ENCODE measurements around the gene NIN. TPM values are rescaled to one million over a fixed set of nuclear protein-coding genes. Genes with fewer than 3 reads are reported as not detected.
A peak's percentile ranks its signal among the peaks of the same experiment; 100 is the strongest.

NIN gene
- total and polyA plus RNA-seq, 11 donors, result 11.7 to 48.3 (median 25.0) TPM

DNA sequence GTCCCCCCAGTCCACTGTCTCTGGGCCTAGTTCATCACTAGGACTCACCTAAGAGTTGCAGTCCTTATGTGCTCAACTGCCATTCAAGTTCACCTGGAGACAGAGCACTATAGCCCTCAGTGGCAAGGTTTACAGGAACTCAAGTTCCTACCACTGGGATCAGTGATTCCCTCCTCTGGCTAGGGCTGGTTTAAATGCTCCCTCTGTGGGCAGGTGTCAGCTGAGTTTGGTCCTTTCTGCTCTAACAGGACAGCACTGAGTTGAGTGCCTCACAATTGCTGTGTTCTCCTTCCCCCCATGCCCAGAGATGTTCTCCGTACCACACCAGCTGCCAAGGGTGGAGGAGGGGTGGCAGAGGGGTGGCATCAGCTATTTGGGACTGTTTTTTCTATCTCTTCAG, 142.1 kb downstream of the NIN start:
- ATAC-seq (no peak), DNase-seq (no peak)
- Histone ChIP-seq H3K36me3 (no peaks in the 10 kb centered on the region), H3K9me3 (peaks cover 0 to 19% (median 0%) of the 10 kb centered on the region in 12 donors), H3K4me3 (no peak overlapping the region), H3K27me3 (no peaks in the 10 kb centered on the region), H3K4me1 (no peaks in the 10 kb centered on the region), H3K27ac (no peak overlapping the region)
- TF ChIP-seq POLR2A (IDR thresholded peaks at IDR 0.05), result no peak
- TF ChIP-seq, protein P1, sequence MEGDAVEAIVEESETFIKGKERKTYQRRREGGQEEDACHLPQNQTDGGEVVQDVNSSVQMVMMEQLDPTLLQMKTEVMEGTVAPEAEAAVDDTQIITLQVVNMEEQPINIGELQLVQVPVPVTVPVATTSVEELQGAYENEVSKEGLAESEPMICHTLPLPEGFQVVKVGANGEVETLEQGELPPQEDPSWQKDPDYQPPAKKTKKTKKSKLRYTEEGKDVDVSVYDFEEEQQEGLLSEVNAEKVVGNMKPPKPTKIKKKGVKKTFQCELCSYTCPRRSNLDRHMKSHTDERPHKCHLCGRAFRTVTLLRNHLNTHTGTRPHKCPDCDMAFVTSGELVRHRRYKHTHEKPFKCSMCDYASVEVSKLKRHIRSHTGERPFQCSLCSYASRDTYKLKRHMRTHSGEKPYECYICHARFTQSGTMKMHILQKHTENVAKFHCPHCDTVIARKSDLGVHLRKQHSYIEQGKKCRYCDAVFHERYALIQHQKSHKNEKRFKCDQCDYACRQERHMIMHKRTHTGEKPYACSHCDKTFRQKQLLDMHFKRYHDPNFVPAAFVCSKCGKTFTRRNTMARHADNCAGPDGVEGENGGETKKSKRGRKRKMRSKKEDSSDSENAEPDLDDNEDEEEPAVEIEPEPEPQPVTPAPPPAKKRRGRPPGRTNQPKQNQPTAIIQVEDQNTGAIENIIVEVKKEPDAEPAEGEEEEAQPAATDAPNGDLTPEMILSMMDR (IDR thresholded peaks at IDR 0.05), result peak in 3 of 12 donors; percentile 11 to 28 (median 12)
- WGBS, 4 donors, result 93 to 100% (median 97%) methylated on average over 1 of the region's 1 CpG
- intact Hi-C loops (cut with DNase I), result no loop called here

DNA sequence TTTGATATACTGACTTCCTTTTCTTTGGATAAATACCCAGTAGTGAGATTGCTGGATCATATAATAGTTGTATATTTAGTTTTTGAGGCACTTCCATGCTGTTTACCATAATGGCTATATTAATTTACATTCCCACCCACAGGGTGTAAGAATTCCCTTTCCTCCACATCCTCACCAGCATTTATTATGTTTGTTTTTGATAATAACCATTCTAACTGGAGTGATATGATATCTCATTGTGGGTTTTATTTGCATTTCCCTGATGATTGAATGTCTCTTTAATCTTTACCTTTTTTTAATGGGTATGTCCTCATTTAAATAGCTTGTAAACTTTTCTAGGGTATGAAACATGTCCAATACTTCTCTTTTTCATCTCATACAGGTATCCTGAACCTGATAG, 151.3 kb downstream of the NIN start:
- ATAC-seq, result no peak
- Histone ChIP-seq H3K9me3 (no peaks in the 10 kb centered on the region), H3K27ac (no peak overlapping the region), H3K4me1 (peaks cover 0 to 20% (median 7%) of the 10 kb centered on the region in 12 donors), H3K27me3 (no peaks in the 10 kb centered on the region), H3K4me3 (no peak overlapping the region), H3K36me3 (no peaks in the 10 kb centered on the region)
- intact Hi-C loops (cut with DNase I), result no loop called here
- no peak for DNase-seq
- TF ChIP-seq, protein P1 (IDR thresholded peaks at IDR 0.05), result no peak
- no peak for TF ChIP-seq POLR2A (IDR thresholded peaks at IDR 0.05)

DNA sequence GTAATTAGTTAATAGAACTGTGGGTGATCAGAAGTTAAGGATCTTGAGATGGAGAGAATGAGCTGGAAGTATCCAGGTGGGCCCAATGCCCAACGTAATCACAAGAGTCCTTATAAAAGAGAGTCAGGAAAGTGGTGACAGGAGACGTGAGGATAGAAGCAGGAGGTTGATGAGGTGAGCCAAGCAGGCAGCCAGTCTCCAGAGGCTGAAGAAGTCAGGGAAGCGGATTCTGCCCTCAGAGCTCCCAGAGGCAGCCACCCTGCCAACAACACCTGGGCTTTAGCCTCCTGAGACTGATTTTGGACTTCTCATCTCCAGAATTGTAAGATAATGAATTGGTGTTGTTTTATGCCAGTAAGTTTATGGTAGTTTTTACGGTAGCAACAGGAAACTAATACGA, 152.8 kb downstream of the NIN start:
- Histone ChIP-seq H3K4me1 (peaks cover 0 to 25% (median 9%) of the 10 kb centered on the region in 12 donors), H3K27ac (peak overlapping the region in 5 of 12 donors; percentile 8 to 69 (median 57)), H3K36me3 (no peaks in the 10 kb centered on the region), H3K4me3 (no peak overlapping the region), H3K27me3 (no peaks in the 10 kb centered on the region), H3K9me3 (no peaks in the 10 kb centered on the region)
- ATAC-seq, result no peak
- DNase-seq, result no peak
- 60 to 64% (median 62%) methylated on average over 5 of the region's 5 CpGs for WGBS, 4 donors
- TF ChIP-seq, protein P1 (IDR thresholded peaks at IDR 0.05), result no peak
- no peak for TF ChIP-seq POLR2A (IDR thresholded peaks at IDR 0.05)
- intact Hi-C loops (cut with DNase I), result no loop called here

DNA sequence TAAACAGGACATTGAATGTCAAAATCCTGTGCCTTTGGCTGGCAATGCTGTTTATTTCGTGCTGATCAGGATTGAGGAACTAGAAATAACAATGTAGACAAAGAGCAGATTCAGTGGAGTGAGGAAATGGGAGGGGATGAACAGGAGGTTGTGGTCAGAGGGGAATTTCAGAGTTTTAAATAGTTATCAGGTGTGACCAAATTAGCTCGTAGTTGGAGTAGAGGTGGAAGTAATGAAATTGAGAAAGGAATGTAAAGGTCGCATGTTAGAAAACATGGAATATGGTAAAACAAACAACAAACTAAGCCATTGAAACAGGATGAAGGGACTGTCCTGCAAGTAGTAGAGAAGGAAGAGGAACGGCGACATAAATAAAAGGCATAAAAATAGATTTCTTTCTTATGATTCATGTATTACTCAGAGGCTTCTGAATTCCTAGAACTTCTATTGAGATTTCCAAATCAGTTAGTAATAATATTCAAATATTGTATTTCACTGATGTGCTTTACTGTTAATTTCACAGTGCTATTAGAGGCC, 153.4 kb downstream of the NIN start:
- ATAC-seq (peak in 3 of 4 donors; percentile 34 to 80 (median 49)), DNase-seq (no peak)
- intact Hi-C loops (cut with DNase I), result no loop called here
- Histone ChIP-seq H3K4me1 (peaks cover 0 to 27% (median 10%) of the 10 kb centered on the region in 12 donors), H3K36me3 (no peaks in the 10 kb centered on the region), H3K27me3 (no peaks in the 10 kb centered on the region), H3K4me3 (peak overlapping the region in 3 of 12 donors; percentile 7 to 20 (median 10)), H3K27ac (peak overlapping the region in 9 of 12 donors; percentile 1 to 69 (median 11)), H3K9me3 (no peaks in the 10 kb centered on the region)
- TF ChIP-seq POLR2A (IDR thresholded peaks at IDR 0.05), result no peak
- TF ChIP-seq, protein P1 (IDR thresholded peaks at IDR 0.05), result no peak
- 26 to 31% (median 30%) methylated on average over 5 of the region's 5 CpGs for WGBS, 4 donors
